ENCODE measurements around the gene CTSZ. TPM values are rescaled to one million over a fixed set of nuclear protein-coding genes. Genes with fewer than 3 reads are reported as not detected.
"Not testable (repeated sequence)": the region's sequence is repeated elsewhere in the genome, so short reads cannot be mapped to it uniquely, and the experiment has no call there.

Gene CTSZ
- total RNA-seq, 2 donors from 2014 or later: 274 to 303 TPM

- Histone ChIP-seq H3K9me3 (no peaks in the 10 kb centered on the region), H3K27ac (no peak overlapping the region), H3K27me3 (no peaks in the 10 kb centered on the region), H3K4me1 (no peaks in the 10 kb centered on the region), H3K36me3 (no peaks in the 10 kb centered on the region), H3K4me3 (no peak overlapping the region), H3K9ac (ENCODE audit: low read depth in 2 of 2, low read length in 2 of 2) (no peak overlapping the region)
- no peak for DNase-seq
- intact Hi-C loops (cut with DNase I): no loop called here
- no peak for TF ChIP-seq CTCF (IDR thresholded peaks at IDR 0.05)
Observed at GRCh38 chr20:59013031-59013951, 6.2 kb upstream of the CTSZ start.

GRCh38 chr20:59011874-59012157 lies 4.8 kb upstream of the CTSZ start:
- H3K27ac ChIP-seq; H3K4me3 ChIP-seq; H3K27me3 ChIP-seq; H3K9me3 ChIP-seq; DNase-seq; H3K4me1 ChIP-seq; H3K36me3 ChIP-seq; intact Hi-C loops (cut with DNase I); H3K9ac ChIP-seq (ENCODE audit: low read depth in 2 of 2, low read length in 2 of 2): not testable (repeated sequence)

GRCh38 chr20:59010995-59011873 lies 4.2 kb upstream of the CTSZ start:
- no peak for TF ChIP-seq CTCF (IDR thresholded peaks at IDR 0.05)
- intact Hi-C loops (cut with DNase I): no loop called here
- Histone ChIP-seq H3K9ac (ENCODE audit: low read depth in 2 of 2, low read length in 2 of 2) (no peak overlapping the region), H3K9me3 (no peaks in the 10 kb centered on the region), H3K4me1 (peaks cover 3% of the 10 kb centered on the region), H3K27me3 (no peaks in the 10 kb centered on the region), H3K36me3 (no peaks in the 10 kb centered on the region), H3K4me3 (no peak overlapping the region), H3K27ac (no peak overlapping the region)
- DNase-seq: no peak

GRCh38 chr20:59010321-59010994 lies 3.4 kb upstream of the CTSZ start:
- no peak overlapping the region for H3K27ac ChIP-seq
- no peaks in the 10 kb centered on the region for H3K9me3 ChIP-seq
- peaks cover 11% of the 10 kb centered on the region for H3K4me1 ChIP-seq
- DNase-seq: peak; percentile 72
- no peaks in the 10 kb centered on the region for H3K36me3 ChIP-seq
- no peak for TF ChIP-seq CTCF (IDR thresholded peaks at IDR 0.05)
- intact Hi-C loops (cut with DNase I): no loop called here
- peak overlapping the region in 1 of 2 donors; percentile 47 for H3K9ac ChIP-seq (ENCODE audit: low read depth in 2 of 2, low read length in 2 of 2)
- no peak overlapping the region for H3K4me3 ChIP-seq
- H3K27me3 ChIP-seq: no peaks in the 10 kb centered on the region

GRCh38 chr20:59008715-59009336 lies 1.8 kb upstream of the CTSZ start:
- no peak overlapping the region for H3K4me3 ChIP-seq
- DNase-seq: no peak
- no peak for TF ChIP-seq CTCF (IDR thresholded peaks at IDR 0.05)
- H3K27me3 ChIP-seq: no peaks in the 10 kb centered on the region
- no peak overlapping the region for H3K9ac ChIP-seq (ENCODE audit: low read depth in 2 of 2, low read length in 2 of 2)
- intact Hi-C loops (cut with DNase I): no loop called here
- no peak overlapping the region for H3K27ac ChIP-seq
- no peaks in the 10 kb centered on the region for H3K36me3 ChIP-seq
- H3K9me3 ChIP-seq: no peaks in the 10 kb centered on the region
- peaks cover 14% of the 10 kb centered on the region for H3K4me1 ChIP-seq
